Measurements from ENCODE around the gene CDC37. TPM values are rescaled to one million over a fixed set of nuclear protein-coding genes. Genes with fewer than 3 reads are reported as not detected.
"Not testable (repeated sequence)": the region's sequence is repeated elsewhere in the genome, so short reads cannot be mapped to it uniquely, and the experiment has no call there.

Gene CDC37
- total RNA-seq, 2 donors from 2014 or later, result 148 to 172 TPM

DNA sequence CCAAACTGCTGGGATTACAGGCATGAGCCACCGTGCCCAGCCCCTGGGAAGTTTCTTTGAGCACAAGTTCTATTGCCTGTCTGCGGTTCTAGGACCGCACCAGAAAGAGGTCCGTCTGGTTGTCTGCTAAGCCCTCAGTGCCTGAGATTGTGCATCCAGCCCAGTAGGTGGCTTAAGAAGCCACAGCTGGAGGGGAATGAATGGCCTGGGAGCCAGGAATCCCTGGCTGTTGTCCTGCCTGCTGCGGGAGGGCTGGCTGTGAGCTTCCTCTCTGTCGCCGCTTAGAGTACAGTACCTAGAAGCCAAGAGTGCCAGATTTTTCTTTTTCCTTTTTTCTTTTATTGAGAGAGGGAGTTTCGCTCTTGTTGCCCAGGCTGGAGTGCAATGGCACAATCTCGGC lies 18.8 kb downstream of the CDC37 start:
- H3K4me1 Mint-ChIP-seq, result peaks cover 6% of the 10 kb centered on the region
- no peak overlapping the region for H3K27ac Mint-ChIP-seq
- H3K27me3 Mint-ChIP-seq (ENCODE audit: insufficient read depth), result peaks cover 7% of the 10 kb centered on the region
- Histone ChIP-seq H3K27me3 (ENCODE audit: control insufficient read depth, insufficient read depth, low read length, poor library complexity, severe bottlenecking) (no peaks in the 10 kb centered on the region), H3K4me3 (ENCODE audit: low read length) (no peak overlapping the region), H3K27ac (ENCODE audit: low read depth, low read length) (no peak overlapping the region), H3K9me3 (ENCODE audit: control insufficient read depth, low read length) (no peaks in the 10 kb centered on the region), H3K4me1 (ENCODE audit: control insufficient read depth, insufficient read depth, low read length) (no peaks in the 10 kb centered on the region), H3K9ac (ENCODE audit: extremely low read depth, low read length, poor library complexity, severe bottlenecking) (no peak overlapping the region), H3K36me3 (ENCODE audit: control insufficient read depth, insufficient read depth, low read length) (no peaks in the 10 kb centered on the region)
- H3K36me3 Mint-ChIP-seq (ENCODE audit: low read depth), result no peaks in the 10 kb centered on the region
- peak; percentile 35 for TF ChIP-seq CTCF (conservative IDR thresholded peaks at IDR 0.05)
- 83 to 88% methylated on average over 7 to 9 of the region's 9 CpGs for WGBS, 2 experiments (ENCODE audit: insufficient coverage in 1 of 2, insufficient read length in 1 of 2)
- no peak overlapping the region for H3K4me3 Mint-ChIP-seq
- no peak for DNase-seq
- no peaks in the 10 kb centered on the region for H3K9me3 Mint-ChIP-seq

DNA sequence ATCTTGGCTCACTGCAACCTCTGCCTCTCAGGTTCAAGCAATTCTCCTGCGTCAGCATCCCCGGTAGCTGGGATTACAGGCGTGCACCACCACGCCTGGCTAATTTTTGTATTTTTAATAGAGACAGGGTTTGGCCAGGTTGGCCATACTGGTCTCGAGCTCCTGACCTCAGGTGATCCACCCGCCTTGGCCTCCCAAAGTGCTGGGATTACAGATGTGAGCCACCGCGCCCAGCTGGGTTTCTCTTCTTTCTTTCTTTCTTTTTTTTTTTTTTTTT lies 20.2 kb downstream of the CDC37 start:
- not testable (repeated sequence) for H3K4me1 ChIP-seq (ENCODE audit: control insufficient read depth, insufficient read depth, low read length); DNase-seq; H3K4me1 Mint-ChIP-seq; H3K36me3 Mint-ChIP-seq (ENCODE audit: low read depth); H3K27me3 Mint-ChIP-seq (ENCODE audit: insufficient read depth); H3K36me3 ChIP-seq (ENCODE audit: control insufficient read depth, insufficient read depth, low read length); H3K4me3 Mint-ChIP-seq; H3K9me3 ChIP-seq (ENCODE audit: control insufficient read depth, low read length); H3K4me3 ChIP-seq (ENCODE audit: low read length); H3K27ac ChIP-seq (ENCODE audit: low read depth, low read length); H3K9me3 Mint-ChIP-seq; H3K27ac Mint-ChIP-seq; H3K9ac ChIP-seq (ENCODE audit: extremely low read depth, low read length, poor library complexity, severe bottlenecking); H3K27me3 ChIP-seq (ENCODE audit: control insufficient read depth, insufficient read depth, low read length, poor library complexity, severe bottlenecking)
- WGBS, 2 experiments (ENCODE audit: insufficient coverage in 1 of 2, insufficient read length in 1 of 2), result 84 to 93% methylated on average over 6 to 8 of the region's 8 CpGs

DNA sequence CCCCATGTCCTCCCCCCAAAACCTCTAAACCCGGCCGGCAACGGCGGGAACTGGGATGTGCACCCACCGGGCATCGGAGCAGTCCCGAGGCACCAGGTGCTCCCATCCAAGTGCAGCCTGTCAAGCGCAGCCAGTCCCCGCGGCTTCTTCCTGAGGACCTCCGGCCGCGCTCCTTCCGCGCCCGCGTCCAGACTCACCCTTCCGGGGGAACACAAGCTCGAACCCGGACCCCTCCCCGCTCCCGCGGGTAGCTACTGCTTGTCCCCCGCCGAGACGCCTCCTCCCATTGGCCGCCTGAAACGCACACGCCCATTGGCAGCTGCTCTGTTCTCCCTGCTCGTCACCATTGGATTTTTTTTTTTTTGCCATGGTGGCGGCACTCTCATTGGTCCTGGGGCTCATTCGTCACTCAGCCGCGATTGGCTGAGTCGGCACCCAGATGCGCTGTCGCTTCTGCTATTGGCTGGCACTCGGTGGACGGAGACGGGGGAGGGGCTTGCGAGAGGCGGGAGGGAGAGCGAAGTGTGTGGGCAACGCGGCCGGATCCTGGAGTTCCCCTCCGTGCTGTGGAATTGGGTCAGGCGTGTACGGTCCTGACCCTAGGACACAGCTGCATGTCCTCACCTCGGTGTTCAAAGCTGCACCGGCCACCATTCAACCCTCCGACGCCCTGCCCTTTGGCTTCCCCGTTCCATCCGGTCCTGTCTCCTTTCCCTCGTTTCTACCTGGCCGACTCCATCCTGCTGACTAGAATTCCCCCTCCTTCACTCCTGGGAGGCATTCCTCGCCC lies 22.8 kb downstream of the CDC37 start, which contains the start of gene TYK2:
TYK2 (minus strand) TSS at position 260 of the 790 bp plus-strand sequence. CDS start 2,166 bp downstream, outside the sequence.
- Mint-ChIP-seq H3K4me1 (peaks cover 6% of the 10 kb centered on the region), H3K4me3 (peak within 1 kb of the TSS; percentile 94), H3K36me3 (ENCODE audit: low read depth) (peaks cover 9% of the 10 kb centered on the region), H3K27me3 (ENCODE audit: insufficient read depth) (peaks cover 2% of the 10 kb centered on the region), H3K9me3 (no peaks in the 10 kb centered on the region), H3K27ac (peak within 1 kb of the TSS; percentile 93)
- peak; percentile 99 for DNase-seq
- 0% methylated on average over 36 to 58 of the region's 58 CpGs for WGBS, 2 experiments (ENCODE audit: insufficient coverage in 1 of 2, insufficient read length in 1 of 2)
- Histone ChIP-seq H3K27ac (ENCODE audit: low read depth, low read length) (peak within 1 kb of the TSS; percentile 44), H3K4me1 (ENCODE audit: control insufficient read depth, insufficient read depth, low read length) (no peaks in the 10 kb centered on the region), H3K27me3 (ENCODE audit: control insufficient read depth, insufficient read depth, low read length, poor library complexity, severe bottlenecking) (no peaks in the 10 kb centered on the region), H3K9me3 (ENCODE audit: control insufficient read depth, low read length) (no peaks in the 10 kb centered on the region), H3K4me3 (ENCODE audit: low read length) (peak within 1 kb of the TSS; percentile 94), H3K9ac (ENCODE audit: extremely low read depth, low read length, poor library complexity, severe bottlenecking) (peak within 1 kb of the TSS; percentile 66), H3K36me3 (ENCODE audit: control insufficient read depth, insufficient read depth, low read length) (peaks cover 6% of the 10 kb centered on the region)
- TF ChIP-seq CTCF (conservative IDR thresholded peaks at IDR 0.05), result no peak
